Ovary (tissue), 9 donors: Measurements from ENCODE around the gene CORO6. TPM values are rescaled to one million over a fixed set of nuclear protein-coding genes. Genes with fewer than 3 reads are reported as not detected.

ENCODE experiments used
- DNase-seq, 5 donors: peaks; one replicate each; pipeline ENCODE4 v3.0.0-alpha.2; 2019 to 2020
- H3K27ac ChIP-seq, 2 donors: fragments of 200-600 bp; one replicate each; pipeline versions ENCODE4 v1.5.1 to v1.8.0; 2019 to 2022
- H3K27me3 ChIP-seq: fragments of 200-600 bp; one replicate; pipeline ENCODE4 v1.8.0; 2022
- H3K36me3 ChIP-seq: fragments of 200-600 bp; sonication (generic); one replicate; pipeline ENCODE4 v1.5.1; 2019
- H3K4me1 ChIP-seq: one replicate; pipeline ENCODE4 v1.8.1; 2013; ENCODE audit warnings: mild to moderate bottlenecking, moderate library complexity; ENCODE audit not compliant: insufficient read depth
- H3K4me3 ChIP-seq: fragments of 200-600 bp; sonication (generic); one replicate; pipeline ENCODE4 v1.5.1; 2017
- H3K9me3 ChIP-seq, 2 donors: fragments of 200-600 bp in 1 of 2; sonication (generic) in 1 of 2; one replicate each; pipeline versions ENCODE4 v1.5.1 to v1.8.1; 2013 to 2019; ENCODE audit warnings: mild to moderate bottlenecking in 1 of 2, moderate library complexity in 1 of 2
- CTCF ChIP-seq, 3 donors: fragments of 450-650 bp in 2 of 3; fragments of 200-600 bp in 1 of 3; IDR thresholded peaks; one replicate each; pipeline versions ENCODE4 v1.5.1 to v1.8.0; 2016 to 2022; ENCODE audit warnings: antibody characterized with exemption in 3 of 3, mild to moderate bottlenecking in 1 of 3
- EP300 ChIP-seq: sonication (generic); formaldehyde crosslinking; IDR thresholded peaks from one replicate; pipeline ENCODE4 v1.6.1; 2017; ENCODE audit warnings: antibody characterized with exemption
- POLR2A ChIP-seq: fragments of 450-650 bp; IDR thresholded peaks from one replicate; pipeline ENCODE4 v1.6.1; 2017; ENCODE audit warnings: antibody characterized with exemption, mild to moderate bottlenecking, moderate library complexity
- WGBS, 3 donors: extraction: QIAGEN DNeasy Blood & Tissue Kit in 1 of 3; methylation state at CpG; one replicate each; pipeline versions ENCODE4 v1.1.5 to v1.1.7; 2013 to 2017; 5-methylcytosine and 5-hydroxymethylcytosine counted together
- intact Hi-C, 4 donors: fragments of 100-400 bp; cut with DNase I; formaldehyde crosslinking; loops; one replicate each; pipeline versions ENCODE4 v1.11.0 to v1.15.1; 2022 to 2023
- polyA plus RNA-seq, 2 donors: library from polyadenylated mRNA; stranded (reverse); fragments of 200-250 nt in 1 of 2; fragments of 350-450 nt in 1 of 2; fragmentation: Illumina TruSeq in 1 of 2; extraction: RNeasy Lipid Tissue Mini Kit (QIAGEN cat#74804) in 1 of 2; gene quantifications; one replicate each; pipeline ENCODE4 v1.2.3, GENCODE V29; 2013 to 2014
- total RNA-seq, 7 donors: library from RNA; depleted of rRNA in 2 of 7; stranded (reverse); fragments of >200 nt in 2 of 7; fragmentation: NEBNext Ultra II Directional in 3 of 7; extraction: Animal tissue kit (Norgen Biotek cat#: 25700) in 3 of 7; gene quantifications; one replicate each; pipeline versions ENCODE4 v1.1.0 to v1.2.4, GENCODE V29; 2016 to 2023
- donor health status: DM: no; HTN: no; CAD: no; lungs with moderate emphysema.
- donor health status: DM: no; HTN: no; CAD: no.
- donor health status: Bipolar disorder and iron deficiency.
- donor health status: DM: yes; HTN: yes; CAD: no.
- donor health status: DM: no; HTN: no; CAD: no.
- donor health status: DM: yes; HTN: yes; CAD: no.

Gene CORO6
- total and polyA plus RNA-seq, 9 donors: 1.2 to 9.0 (median 3.5) TPM

- no peak overlapping the region for H3K4me3 ChIP-seq
Measured at GRCh38 chr17:29608986-29609385, 13.7 kb downstream of the CORO6 start.

GRCh38 chr17:29607557-29608195, 15.0 kb downstream of the CORO6 start:
- 84 to 87% (median 87%) methylated on average over 29 of the region's 29 CpGs for WGBS, 3 donors
- H3K27me3 ChIP-seq: no peaks in the 10 kb centered on the region
- no peaks in the 10 kb centered on the region for H3K36me3 ChIP-seq
- H3K4me1 ChIP-seq: no peaks in the 10 kb centered on the region
- no peak for DNase-seq
- no peak overlapping the region for H3K4me3 ChIP-seq
- TF ChIP-seq CTCF (IDR thresholded peaks at IDR 0.05) (no peak), EP300 (no peak), POLR2A (no peak)
- H3K9me3 ChIP-seq: no peaks in the 10 kb centered on the region
- no peak overlapping the region for H3K27ac ChIP-seq
- intact Hi-C loops: no loop called here

More at GRCh38 chr17:29608986-29609385, 13.7 kb downstream of the CORO6 start:
- intact Hi-C loops: no loop called here
- Histone ChIP-seq H3K4me1 (peaks cover 7% of the 10 kb centered on the region), H3K27ac (no peak overlapping the region), H3K27me3 (no peaks in the 10 kb centered on the region), H3K36me3 (no peaks in the 10 kb centered on the region), H3K9me3 (no peaks in the 10 kb centered on the region)
- no peak for TF ChIP-seq EP300
- no peak for TF ChIP-seq POLR2A
- no peak for TF ChIP-seq CTCF (IDR thresholded peaks at IDR 0.05)
- WGBS, 3 donors: 84 to 93% (median 87%) methylated on average over 15 of the region's 15 CpGs
- DNase-seq: no peak

GRCh38 chr17:29603109-29603674, 19.5 kb downstream of the CORO6 start:
- H3K27ac ChIP-seq: no peak overlapping the region
- H3K9me3 ChIP-seq: no peaks in the 10 kb centered on the region
- WGBS, 3 donors: 82 to 86% (median 84%) methylated on average over 6 of the region's 6 CpGs
- H3K4me3 ChIP-seq: no peak overlapping the region
- intact Hi-C loops: no loop called here
- no peaks in the 10 kb centered on the region for H3K4me1 ChIP-seq
- TF ChIP-seq CTCF (IDR thresholded peaks at IDR 0.05) (no peak), EP300 (no peak), POLR2A (no peak)
- no peaks in the 10 kb centered on the region for H3K27me3 ChIP-seq
- DNase-seq: no peak
- no peaks in the 10 kb centered on the region for H3K36me3 ChIP-seq

- DNase-seq: peak in 2 of 5 donors; percentile 17 to 37
- TF ChIP-seq CTCF (IDR thresholded peaks at IDR 0.05) (no peak), EP300 (no peak), POLR2A (no peak)
- WGBS, 3 donors: 37 to 49% (median 47%) methylated on average over 12 to 13 of the region's 13 CpGs
- no peak overlapping the region for H3K4me3 ChIP-seq
- peaks cover 24% of the 10 kb centered on the region for H3K4me1 ChIP-seq
- intact Hi-C loops: no loop called here
- no peaks in the 10 kb centered on the region for H3K27me3 ChIP-seq
- H3K9me3 ChIP-seq: no peaks in the 10 kb centered on the region
- peak overlapping the region in 1 of 2 donors; percentile 5 for H3K27ac ChIP-seq
- H3K36me3 ChIP-seq: no peaks in the 10 kb centered on the region
Measured at GRCh38 chr17:29597361-29598172, 25.1 kb downstream of the CORO6 start.
